ENCODE data around the gene C17orf67. TPM values are rescaled to one million over a fixed set of nuclear protein-coding genes. Genes with fewer than 3 reads are reported as not detected.
A peak's percentile ranks its signal among the peaks of the same experiment; 100 is the strongest.

Gene C17orf67
- total and polyA plus RNA-seq, 9 of the 15 experiments (the other 6 are each of a cell fraction or from before 2014, with no cell fraction given), result 0.07 to 1.7 (median 0.59) TPM

DNA sequence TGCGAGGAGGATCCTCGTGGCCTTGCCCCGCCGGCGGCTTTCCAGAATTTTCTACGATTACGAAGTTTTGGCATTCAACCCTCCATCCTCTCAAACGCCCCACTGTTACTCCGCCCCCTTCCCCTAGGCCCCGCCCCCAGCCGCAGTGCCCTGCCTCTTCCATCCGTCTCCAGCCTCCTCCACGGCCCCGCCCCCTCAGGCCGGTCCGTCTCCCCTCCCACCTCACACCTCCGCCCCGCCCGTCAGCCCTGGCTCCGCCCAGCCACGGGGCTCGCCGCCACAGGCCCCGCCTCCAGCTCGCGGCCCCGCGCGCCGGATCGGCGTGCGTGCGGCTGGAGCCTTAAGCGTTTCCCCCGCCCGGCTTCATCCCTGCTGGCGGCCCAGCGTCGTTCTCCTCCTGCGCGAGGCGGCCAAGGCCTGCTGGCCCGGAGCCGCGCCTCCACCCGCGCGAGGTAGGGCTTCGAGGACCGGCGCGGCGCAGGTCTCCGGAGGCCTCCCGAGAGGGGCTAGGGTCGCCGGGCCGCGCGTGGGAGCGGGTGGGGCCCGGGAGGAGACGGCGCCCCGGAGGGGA, at the start of gene C17orf67, which contains the start of gene DGKE (continued):
- TF ChIP-seq, protein P1, sequence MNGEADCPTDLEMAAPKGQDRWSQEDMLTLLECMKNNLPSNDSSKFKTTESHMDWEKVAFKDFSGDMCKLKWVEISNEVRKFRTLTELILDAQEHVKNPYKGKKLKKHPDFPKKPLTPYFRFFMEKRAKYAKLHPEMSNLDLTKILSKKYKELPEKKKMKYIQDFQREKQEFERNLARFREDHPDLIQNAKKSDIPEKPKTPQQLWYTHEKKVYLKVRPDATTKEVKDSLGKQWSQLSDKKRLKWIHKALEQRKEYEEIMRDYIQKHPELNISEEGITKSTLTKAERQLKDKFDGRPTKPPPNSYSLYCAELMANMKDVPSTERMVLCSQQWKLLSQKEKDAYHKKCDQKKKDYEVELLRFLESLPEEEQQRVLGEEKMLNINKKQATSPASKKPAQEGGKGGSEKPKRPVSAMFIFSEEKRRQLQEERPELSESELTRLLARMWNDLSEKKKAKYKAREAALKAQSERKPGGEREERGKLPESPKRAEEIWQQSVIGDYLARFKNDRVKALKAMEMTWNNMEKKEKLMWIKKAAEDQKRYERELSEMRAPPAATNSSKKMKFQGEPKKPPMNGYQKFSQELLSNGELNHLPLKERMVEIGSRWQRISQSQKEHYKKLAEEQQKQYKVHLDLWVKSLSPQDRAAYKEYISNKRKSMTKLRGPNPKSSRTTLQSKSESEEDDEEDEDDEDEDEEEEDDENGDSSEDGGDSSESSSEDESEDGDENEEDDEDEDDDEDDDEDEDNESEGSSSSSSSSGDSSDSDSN (IDR thresholded peaks at IDR 0.05; ENCODE audit: borderline replicate concordance in 1 of 2, low read depth in 2 of 2, low read length in 2 of 2), result peak; percentile 40 to 42; a peak in 2 of 4 replicates
- TF ChIP-seq PCBP2 (IDR thresholded peaks at IDR 0.05; ENCODE audit: low read depth, low read length, poor library complexity, severe bottlenecking) (no peak), NFATC3 (IDR thresholded peaks at IDR 0.05) (no peak), RB1 (IDR thresholded peaks at IDR 0.05; ENCODE audit: low read depth) (peak; percentile 64; the same call in 1 of the 2 replicates), ZKSCAN8 (CRISPR knock-in tag; IDR thresholded peaks at IDR 0.05) (no peak), LCOR (CRISPR knock-in tag; IDR thresholded peaks at IDR 0.05) (no peak), BMI1 (IDR thresholded peaks at IDR 0.05; ENCODE audit: low read length) (no peak), L3MBTL2 (IDR thresholded peaks at IDR 0.05) (peak; percentile 98), SETDB1 (IDR thresholded peaks at IDR 0.05; ENCODE audit: low read length) (no peak), FOXP1 (CRISPR knock-in tag; IDR thresholded peaks at IDR 0.05) (no peak), ZNF764 (CRISPR knock-in tag; IDR thresholded peaks at IDR 0.05; ENCODE audit: low read depth) (no peak), JUN (IDR thresholded peaks at IDR 0.05; ENCODE audit: borderline replicate concordance, low read depth, low read length) (no peak), JUN (CRISPR knock-in tag; IDR thresholded peaks at IDR 0.05; ENCODE audit: borderline replicate concordance) (0 out of 2 replicates have a peak, but pooled peaks have one; percentile 3), ZC3H8 (IDR thresholded peaks at IDR 0.05) (no peak), ZNF551 (CRISPR knock-in tag; IDR thresholded peaks at IDR 0.05) (no peak), PTTG1 (tag; IDR thresholded peaks at IDR 0.05; ENCODE audit: low read depth) (no peak)
- TF ChIP-seq, protein P2, sequence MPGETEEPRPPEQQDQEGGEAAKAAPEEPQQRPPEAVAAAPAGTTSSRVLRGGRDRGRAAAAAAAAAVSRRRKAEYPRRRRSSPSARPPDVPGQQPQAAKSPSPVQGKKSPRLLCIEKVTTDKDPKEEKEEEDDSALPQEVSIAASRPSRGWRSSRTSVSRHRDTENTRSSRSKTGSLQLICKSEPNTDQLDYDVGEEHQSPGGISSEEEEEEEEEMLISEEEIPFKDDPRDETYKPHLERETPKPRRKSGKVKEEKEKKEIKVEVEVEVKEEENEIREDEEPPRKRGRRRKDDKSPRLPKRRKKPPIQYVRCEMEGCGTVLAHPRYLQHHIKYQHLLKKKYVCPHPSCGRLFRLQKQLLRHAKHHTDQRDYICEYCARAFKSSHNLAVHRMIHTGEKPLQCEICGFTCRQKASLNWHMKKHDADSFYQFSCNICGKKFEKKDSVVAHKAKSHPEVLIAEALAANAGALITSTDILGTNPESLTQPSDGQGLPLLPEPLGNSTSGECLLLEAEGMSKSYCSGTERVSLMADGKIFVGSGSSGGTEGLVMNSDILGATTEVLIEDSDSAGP (CRISPR knock-in tag; IDR thresholded peaks at IDR 0.05), result no peak
- TF ChIP-seq, protein P3, sequence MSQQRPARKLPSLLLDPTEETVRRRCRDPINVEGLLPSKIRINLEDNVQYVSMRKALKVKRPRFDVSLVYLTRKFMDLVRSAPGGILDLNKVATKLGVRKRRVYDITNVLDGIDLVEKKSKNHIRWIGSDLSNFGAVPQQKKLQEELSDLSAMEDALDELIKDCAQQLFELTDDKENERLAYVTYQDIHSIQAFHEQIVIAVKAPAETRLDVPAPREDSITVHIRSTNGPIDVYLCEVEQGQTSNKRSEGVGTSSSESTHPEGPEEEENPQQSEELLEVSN (IDR thresholded peaks at IDR 0.05; ENCODE audit: borderline replicate concordance in 1 of 2, extremely low read depth in 1 of 2, insufficient read depth in 1 of 2, insufficient read length in 1 of 2, low read depth in 1 of 2, low read length in 1 of 2, poor library complexity in 1 of 2, severe bottlenecking in 1 of 2), result peak; percentile 90 to 95
- TF ChIP-seq, protein P4, sequence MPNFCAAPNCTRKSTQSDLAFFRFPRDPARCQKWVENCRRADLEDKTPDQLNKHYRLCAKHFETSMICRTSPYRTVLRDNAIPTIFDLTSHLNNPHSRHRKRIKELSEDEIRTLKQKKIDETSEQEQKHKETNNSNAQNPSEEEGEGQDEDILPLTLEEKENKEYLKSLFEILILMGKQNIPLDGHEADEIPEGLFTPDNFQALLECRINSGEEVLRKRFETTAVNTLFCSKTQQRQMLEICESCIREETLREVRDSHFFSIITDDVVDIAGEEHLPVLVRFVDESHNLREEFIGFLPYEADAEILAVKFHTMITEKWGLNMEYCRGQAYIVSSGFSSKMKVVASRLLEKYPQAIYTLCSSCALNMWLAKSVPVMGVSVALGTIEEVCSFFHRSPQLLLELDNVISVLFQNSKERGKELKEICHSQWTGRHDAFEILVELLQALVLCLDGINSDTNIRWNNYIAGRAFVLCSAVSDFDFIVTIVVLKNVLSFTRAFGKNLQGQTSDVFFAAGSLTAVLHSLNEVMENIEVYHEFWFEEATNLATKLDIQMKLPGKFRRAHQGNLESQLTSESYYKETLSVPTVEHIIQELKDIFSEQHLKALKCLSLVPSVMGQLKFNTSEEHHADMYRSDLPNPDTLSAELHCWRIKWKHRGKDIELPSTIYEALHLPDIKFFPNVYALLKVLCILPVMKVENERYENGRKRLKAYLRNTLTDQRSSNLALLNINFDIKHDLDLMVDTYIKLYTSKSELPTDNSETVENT (CRISPR knock-in tag; IDR thresholded peaks at IDR 0.05), result peak; percentile 74
- TF ChIP-seq, protein P5, sequence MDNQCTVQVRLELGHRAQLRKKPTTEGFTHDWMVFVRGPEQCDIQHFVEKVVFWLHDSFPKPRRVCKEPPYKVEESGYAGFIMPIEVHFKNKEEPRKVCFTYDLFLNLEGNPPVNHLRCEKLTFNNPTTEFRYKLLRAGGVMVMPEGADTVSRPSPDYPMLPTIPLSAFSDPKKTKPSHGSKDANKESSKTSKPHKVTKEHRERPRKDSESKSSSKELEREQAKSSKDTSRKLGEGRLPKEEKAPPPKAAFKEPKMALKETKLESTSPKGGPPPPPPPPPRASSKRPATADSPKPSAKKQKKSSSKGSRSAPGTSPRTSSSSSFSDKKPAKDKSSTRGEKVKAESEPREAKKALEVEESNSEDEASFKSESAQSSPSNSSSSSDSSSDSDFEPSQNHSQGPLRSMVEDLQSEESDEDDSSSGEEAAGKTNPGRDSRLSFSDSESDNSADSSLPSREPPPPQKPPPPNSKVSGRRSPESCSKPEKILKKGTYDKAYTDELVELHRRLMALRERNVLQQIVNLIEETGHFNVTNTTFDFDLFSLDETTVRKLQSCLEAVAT (IDR thresholded peaks at IDR 0.05), result no peak

All from K562 (cell line).